AG09309 (cell line): ENCODE results near the gene ST3GAL3.

Experiments used
- DNase-seq: peaks from one replicate; pipeline ENCODE4 v3.0.0-alpha.2; 2010; ENCODE audit warnings: low read depth
- H3K4me3 ChIP-seq: 2 replicates; pipeline ENCODE4 v1.5.1; 2011; ENCODE audit warnings: mild to moderate bottlenecking, low read depth, low read length, moderate library complexity; ENCODE audit not compliant: control insufficient read depth
- TF ChIP-seq, protein P1 (sequence below): IDR thresholded peaks from 2 replicates; pipeline ENCODE4 v1.5.1; 2011; ENCODE audit warnings: mild to moderate bottlenecking, low read depth, low read length, inconsistent platforms; ENCODE audit not compliant: insufficient read depth, control insufficient read depth; ENCODE audit errors: missing control alignments

ST3GAL3 gene

DNA sequence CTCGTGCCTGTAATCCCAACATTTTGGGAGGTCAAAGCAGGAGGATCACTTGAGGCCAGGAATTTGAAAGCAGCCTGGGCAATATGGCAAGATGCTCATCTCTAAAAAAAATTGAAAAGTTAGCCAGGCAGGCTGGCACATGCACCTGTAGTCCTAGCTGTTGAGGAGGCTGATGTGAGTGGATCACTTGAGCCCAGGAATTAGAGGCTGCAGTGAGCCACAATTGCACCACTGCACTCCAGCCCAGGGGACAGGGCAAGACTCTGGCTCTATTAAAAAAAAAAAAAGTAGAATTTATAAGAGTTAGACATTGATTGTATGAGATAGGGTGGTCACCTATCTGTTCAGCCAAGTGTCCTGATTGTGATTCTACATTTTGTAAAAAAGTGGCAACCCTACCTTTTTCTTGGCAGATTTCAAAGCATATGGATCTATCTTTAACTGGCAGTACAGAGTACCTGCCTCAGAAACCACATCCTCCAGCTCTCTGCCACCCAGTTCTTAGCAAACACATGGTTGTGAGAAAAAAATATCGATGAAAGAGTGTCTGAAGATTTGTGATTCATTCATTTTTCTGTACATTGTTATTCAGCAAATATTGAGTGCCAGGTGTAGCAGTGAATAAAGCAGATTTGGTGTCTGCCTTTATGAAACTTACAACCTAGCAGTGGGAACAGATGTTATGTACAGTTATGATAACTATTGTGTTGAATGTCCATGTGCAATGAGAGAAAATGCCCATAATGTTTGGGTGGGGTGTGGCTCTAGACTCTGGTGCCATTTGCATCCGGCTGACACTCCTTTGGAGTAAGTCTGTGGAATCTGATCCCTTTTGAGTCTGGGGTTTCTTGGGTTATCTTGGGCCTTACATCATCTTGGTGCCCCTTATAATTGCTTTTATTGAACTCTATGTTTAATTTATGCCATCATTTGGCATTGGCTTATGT is 82.5 kb downstream of the ST3GAL3 start:
- H3K4me3 ChIP-seq, result no peak overlapping the region
- TF ChIP-seq, protein P1, sequence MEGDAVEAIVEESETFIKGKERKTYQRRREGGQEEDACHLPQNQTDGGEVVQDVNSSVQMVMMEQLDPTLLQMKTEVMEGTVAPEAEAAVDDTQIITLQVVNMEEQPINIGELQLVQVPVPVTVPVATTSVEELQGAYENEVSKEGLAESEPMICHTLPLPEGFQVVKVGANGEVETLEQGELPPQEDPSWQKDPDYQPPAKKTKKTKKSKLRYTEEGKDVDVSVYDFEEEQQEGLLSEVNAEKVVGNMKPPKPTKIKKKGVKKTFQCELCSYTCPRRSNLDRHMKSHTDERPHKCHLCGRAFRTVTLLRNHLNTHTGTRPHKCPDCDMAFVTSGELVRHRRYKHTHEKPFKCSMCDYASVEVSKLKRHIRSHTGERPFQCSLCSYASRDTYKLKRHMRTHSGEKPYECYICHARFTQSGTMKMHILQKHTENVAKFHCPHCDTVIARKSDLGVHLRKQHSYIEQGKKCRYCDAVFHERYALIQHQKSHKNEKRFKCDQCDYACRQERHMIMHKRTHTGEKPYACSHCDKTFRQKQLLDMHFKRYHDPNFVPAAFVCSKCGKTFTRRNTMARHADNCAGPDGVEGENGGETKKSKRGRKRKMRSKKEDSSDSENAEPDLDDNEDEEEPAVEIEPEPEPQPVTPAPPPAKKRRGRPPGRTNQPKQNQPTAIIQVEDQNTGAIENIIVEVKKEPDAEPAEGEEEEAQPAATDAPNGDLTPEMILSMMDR, result no peak
- DNase-seq, result no peak

DNA sequence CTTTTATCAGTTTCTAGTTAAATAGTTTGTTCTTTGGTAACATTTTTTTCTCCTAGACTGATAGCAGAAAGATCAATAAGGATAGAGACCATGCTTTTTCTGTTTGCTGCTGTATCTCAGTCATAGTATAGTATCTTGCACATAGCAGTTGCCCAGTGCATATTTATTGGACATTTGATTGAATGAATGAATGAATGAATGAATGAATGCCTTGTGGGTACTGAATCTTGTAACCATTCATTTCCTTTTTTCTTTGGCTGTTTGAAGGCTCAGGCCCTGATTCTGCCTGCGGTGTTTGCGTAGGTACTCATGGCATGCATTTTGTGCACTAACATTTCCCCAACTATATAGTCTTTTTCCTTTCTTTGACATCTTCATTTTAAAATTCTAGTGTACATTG is 83.9 kb downstream of the ST3GAL3 start:
- no peak for DNase-seq
- TF ChIP-seq, protein P1, result no peak
- H3K4me3 ChIP-seq, result no peak overlapping the region

DNA sequence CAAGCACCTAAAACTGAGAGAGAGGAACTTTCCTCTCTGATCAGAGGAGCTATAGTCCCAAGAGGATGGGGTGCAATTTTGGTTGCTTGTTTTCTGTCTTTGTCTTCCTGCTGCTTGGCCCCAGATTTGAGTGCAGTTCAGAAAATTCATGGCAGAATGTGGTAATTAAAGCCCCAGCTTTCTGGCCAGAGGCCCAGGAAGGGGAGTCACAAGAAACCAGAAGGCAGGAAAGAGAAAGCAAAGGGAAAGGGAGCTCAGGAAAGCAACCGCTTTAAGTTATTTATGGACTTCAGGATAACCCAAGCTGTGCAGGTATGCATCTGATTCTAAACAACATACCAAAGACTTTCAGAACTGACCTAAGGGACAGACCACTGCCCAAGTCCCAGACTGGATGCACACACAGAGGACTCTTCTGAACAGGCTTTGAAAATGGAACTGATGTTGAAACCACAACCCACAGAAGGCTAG is 88.8 kb downstream of the ST3GAL3 start:
- TF ChIP-seq, protein P1, result no peak
- DNase-seq, result peak; percentile 34
- H3K4me3 ChIP-seq, result no peak overlapping the region

DNA sequence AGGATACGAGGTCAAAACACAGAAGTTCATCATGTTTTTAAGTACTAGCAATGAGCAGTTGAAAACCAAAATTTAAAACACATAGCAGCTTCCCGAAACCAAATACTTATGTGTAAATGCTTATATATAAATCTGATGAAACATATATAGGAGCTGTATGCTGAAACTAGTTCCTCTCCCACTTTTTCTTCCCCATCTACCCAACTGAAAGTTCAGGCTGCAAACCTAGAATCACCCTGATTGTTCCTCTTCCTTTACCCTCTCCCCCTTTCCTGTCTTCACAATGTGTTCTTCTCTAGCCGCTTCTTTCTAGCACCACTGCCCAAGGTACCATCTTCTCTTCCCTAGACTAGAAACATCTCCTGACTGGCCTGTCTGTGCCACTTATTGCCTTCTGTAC is 90.6 kb downstream of the ST3GAL3 start:
- DNase-seq, result no peak
- TF ChIP-seq, protein P1, result no peak
- no peak overlapping the region for H3K4me3 ChIP-seq

DNA sequence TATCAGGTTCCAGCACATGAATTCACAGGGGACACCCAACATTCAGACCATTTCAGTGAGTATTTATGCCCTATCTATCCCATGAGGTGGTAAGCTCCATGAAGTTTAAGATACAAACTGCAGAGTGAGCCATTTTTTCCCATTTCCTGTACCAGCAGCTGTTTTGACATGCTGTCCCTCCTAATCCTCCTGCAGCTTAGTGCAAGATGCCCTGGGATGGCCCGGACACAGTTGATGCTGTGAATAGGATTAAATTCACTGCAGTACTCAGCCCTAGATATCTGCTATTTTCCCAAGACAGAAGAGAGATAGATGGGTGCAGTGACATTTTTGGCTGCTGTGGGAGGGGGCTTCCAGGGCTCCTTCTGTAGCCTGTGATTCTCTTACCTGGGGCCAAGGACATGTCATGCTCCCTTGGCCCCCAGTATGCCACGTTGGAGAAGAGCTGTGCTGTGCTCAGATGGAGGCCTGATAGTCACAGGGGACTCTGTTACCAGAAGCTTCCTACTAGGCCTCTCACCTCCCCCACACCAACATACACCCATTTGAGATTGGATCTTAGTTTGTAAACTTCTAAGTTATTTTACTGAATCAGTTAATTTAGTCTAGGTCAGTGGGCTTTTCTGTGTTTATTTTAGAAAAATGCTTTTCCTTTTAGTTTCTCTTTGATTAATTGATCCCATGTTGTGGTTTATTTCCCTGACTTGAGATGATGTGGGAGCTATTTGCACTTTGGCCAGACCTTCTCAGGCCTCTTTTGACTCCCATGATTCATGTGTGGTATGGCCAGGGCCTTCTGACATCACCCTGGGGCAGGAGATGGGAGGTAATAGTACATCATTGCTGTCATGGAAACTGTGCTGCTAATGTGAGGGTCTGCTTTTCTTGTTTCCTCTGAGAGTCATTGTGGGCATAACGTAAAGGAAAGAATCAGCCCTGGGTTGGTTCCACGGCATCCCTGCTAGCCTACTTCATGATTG is 92.6 kb downstream of the ST3GAL3 start:
- TF ChIP-seq, protein P1, result no peak
- no peak overlapping the region for H3K4me3 ChIP-seq
- peak; percentile 54 for DNase-seq

DNA sequence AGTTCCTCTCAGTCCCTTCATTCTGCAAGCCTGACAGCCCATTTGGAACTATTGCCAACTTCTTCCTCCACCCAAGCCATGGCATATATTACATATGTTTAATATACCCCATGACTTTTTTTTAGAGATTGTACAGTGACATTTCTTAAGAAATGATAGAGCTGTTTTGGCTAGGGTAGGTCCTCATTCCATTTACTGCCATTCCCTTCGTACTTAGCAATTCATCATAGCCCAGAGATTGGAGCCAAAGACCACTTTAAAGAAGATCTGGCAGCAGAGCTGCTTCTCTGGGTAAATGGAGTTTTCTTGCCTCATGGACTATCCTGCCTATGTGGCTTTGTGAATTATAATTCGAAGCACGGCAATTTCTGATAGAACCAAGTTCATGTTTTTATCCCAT is 93.4 kb downstream of the ST3GAL3 start:
- no peak for DNase-seq
- TF ChIP-seq, protein P1, result no peak
- no peak overlapping the region for H3K4me3 ChIP-seq
